ENCODE results near the gene TNFRSF6B. TPM values are rescaled to one million over a fixed set of nuclear protein-coding genes. Genes with fewer than 3 reads are reported as not detected.
"Not testable (repeated sequence)": the region's sequence is repeated elsewhere in the genome, so short reads cannot be mapped to it uniquely, and the experiment has no call there.

Gene TNFRSF6B, protein sequence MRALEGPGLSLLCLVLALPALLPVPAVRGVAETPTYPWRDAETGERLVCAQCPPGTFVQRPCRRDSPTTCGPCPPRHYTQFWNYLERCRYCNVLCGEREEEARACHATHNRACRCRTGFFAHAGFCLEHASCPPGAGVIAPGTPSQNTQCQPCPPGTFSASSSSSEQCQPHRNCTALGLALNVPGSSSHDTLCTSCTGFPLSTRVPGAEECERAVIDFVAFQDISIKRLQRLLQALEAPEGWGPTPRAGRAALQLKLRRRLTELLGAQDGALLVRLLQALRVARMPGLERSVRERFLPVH
- total RNA-seq, result 10 to 100 TPM; 10.5 to 91.9 (median 12.3) TPM

DNA sequence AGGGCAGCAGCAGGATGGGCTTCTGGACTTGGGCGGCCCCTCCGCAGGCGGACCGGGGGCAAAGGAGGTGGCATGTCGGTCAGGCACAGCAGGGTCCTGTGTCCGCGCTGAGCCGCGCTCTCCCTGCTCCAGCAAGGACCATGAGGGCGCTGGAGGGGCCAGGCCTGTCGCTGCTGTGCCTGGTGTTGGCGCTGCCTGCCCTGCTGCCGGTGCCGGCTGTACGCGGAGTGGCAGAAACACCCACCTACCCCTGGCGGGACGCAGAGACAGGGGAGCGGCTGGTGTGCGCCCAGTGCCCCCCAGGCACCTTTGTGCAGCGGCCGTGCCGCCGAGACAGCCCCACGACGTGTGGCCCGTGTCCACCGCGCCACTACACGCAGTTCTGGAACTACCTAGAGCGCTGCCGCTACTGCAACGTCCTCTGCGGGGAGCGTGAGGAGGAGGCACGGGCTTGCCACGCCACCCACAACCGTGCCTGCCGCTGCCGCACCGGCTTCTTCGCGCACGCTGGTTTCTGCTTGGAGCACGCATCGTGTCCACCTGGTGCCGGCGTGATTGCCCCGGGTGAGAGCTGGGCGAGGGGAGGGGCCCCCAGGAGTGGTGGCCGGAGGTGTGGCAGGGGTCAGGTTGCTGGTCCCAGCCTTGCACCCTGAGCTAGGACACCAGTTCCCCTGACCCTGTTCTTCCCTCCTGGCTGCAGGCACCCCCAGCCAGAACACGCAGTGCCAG is at the start of gene TNFRSF6B:
Gene TNFRSF6B (plus strand): TSS at position 25 of the 729 bp plus-strand sequence. CDS start 116 bp downstream, at position 141.
- DNase-seq (ENCODE audit: low spot score), result no peak
- TF ChIP-seq, protein P1, sequence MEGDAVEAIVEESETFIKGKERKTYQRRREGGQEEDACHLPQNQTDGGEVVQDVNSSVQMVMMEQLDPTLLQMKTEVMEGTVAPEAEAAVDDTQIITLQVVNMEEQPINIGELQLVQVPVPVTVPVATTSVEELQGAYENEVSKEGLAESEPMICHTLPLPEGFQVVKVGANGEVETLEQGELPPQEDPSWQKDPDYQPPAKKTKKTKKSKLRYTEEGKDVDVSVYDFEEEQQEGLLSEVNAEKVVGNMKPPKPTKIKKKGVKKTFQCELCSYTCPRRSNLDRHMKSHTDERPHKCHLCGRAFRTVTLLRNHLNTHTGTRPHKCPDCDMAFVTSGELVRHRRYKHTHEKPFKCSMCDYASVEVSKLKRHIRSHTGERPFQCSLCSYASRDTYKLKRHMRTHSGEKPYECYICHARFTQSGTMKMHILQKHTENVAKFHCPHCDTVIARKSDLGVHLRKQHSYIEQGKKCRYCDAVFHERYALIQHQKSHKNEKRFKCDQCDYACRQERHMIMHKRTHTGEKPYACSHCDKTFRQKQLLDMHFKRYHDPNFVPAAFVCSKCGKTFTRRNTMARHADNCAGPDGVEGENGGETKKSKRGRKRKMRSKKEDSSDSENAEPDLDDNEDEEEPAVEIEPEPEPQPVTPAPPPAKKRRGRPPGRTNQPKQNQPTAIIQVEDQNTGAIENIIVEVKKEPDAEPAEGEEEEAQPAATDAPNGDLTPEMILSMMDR (IDR thresholded peaks at IDR 0.05), result no peak
- ATAC-seq (ENCODE audit: low FRiP score), result peak; percentile 1

DNA sequence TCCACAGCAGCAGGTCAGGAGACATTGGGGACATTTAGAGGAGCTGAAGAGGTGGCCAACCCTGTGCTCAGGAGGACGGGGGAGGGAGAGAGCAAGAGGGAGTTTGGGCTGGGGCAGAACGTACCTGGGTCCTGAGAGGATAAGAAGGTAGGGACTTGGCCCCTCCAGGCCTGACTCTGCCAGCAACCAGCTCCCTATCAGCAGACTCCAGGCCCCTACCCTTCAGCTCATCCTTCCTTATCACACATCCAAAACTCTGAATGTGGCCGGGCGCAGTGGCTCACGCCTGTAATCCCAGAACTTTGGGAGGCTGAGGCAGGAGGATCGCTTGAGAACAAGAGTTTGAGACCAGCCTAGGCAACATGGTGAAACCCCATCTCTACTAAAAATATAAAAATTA is 48.3 kb upstream of the TNFRSF6B start:
- ATAC-seq (ENCODE audit: low FRiP score) (no peak), DNase-seq (ENCODE audit: low spot score) (no peak)
- TF ChIP-seq, protein P1 (IDR thresholded peaks at IDR 0.05), result no peak

DNA sequence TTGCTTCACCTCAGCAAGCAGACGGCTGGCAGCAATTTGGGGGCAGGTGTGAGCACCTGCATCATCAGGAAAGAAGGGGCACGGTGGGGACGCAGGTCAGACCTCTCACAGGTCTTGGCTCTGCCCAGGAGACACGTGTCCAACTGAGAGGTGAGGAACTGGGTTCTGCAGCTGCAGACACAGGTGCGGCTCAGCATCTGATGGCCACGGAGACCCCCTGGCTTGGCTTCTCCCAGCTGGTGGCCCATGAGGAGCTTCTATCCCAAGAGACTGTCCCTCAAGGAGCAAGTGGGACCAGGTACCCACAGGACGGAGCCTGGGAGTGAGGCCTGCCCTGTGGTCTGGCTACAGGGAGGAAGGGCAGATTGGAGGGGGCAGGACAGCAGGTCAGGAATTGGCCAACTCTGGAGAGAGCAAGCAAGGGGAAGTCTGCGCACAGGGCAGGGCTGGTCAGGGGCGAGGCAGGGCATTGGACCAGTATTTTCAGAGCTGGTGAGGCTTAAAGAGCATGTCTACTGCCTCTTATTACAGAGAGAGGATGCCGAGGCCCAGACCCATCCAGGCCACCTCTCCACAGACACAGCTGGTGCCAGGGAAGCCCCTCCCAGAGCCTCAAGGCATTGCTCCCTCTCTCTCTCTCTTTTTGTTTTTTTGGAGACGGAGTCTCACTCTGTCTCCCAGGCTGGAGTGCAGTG is 47.4 kb upstream of the TNFRSF6B start:
- TF ChIP-seq, protein P1 (IDR thresholded peaks at IDR 0.05), result no peak
- DNase-seq (ENCODE audit: low spot score) (no peak), ATAC-seq (ENCODE audit: low FRiP score) (no peak)

DNA sequence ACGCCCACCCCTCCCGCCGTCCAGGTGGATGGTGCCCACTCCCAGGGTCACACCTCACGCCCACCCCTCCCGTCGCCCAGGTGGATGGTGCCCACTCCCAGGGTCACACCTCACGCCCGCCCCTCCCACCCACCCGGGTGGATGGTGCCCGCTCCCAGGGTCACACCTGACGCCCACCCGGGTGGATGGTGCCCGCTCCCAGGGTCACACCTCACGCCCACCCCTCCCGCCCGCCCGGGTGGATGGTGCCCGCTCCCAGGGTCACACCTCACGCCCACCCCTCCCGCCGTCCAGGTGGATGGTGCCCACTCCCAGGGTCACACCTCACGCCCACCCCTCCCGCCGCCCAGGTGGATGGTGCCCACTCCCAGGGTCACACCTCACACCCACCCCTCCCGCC is 46.0 kb upstream of the TNFRSF6B start:
- DNase-seq (ENCODE audit: low spot score); ATAC-seq (ENCODE audit: low FRiP score): not testable (repeated sequence)

DNA sequence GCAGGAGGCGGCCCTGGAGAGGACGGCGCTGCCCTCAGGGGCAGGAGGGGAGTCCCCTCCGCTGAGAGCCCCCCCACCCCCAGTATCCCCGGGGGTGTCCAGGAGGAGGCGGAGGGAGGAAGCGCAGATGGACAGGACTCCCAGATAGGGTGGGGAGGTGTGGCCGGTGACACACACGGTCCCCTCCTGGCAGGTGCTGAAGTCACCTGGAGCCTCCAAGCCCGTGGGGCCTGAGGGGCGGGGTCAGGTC is 44.6 kb upstream of the TNFRSF6B start:
- ATAC-seq (ENCODE audit: low FRiP score) (peak; percentile 22), DNase-seq (ENCODE audit: low spot score) (no peak)
- TF ChIP-seq, protein P1 (IDR thresholded peaks at IDR 0.05), result no peak

DNA sequence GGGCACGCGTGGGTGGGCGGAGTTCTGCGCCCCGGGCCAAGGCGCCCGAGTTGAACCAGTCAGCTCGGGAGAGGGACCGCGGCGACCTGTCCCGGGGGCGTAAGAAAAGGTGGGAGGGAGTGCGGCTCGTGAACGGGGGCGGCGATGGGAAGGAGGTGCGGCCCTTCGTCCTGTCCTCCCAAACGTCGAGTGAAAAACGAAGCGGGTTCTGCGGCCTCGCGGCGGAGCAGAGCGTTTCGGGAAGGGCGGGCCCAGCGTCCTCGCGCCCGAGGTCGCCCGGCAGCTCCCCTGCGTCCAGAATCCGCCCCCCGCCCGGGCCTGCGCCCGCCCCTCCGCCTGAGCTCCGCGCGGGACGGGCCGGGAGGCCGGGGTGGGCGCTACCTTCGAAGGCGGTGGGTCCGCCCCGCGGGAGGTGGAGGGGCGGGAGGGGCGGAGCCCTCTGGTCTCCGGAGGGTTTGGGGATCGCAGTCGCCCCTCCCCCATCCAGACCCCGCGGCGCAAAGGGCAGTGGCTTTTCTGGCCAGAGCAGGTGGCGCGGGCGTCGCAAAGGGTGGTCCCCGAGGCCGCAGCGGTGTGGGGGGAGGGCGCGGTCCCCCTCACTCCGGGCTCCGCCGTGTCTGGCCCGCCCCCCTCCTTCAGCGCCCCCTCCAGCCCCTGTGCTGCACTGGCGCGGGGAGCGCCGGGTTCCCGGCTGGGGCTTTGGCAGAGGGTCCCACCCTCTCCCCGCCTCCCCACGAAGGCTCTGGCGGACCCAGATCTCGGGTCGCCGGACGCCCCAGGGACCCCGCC is 44.1 kb upstream of the TNFRSF6B start:
- TF ChIP-seq, protein P1 (IDR thresholded peaks at IDR 0.05), result no peak
- DNase-seq (ENCODE audit: low spot score) (no peak), ATAC-seq (ENCODE audit: low FRiP score) (peak; percentile 13)

Measured in omental fat pad (tissue), 4 donors.